ENCODE data around the gene ATRIP.
A peak's percentile ranks its signal among the peaks of the same experiment; 100 is the strongest.

ATRIP gene

GRCh38 chr3:48434591-48435222 lies 11.8 kb upstream of the ATRIP start:
- FAIRE-seq = no peak
- no peak for DNase-seq (ENCODE audit: insufficient read length, low spot score)

DNA sequence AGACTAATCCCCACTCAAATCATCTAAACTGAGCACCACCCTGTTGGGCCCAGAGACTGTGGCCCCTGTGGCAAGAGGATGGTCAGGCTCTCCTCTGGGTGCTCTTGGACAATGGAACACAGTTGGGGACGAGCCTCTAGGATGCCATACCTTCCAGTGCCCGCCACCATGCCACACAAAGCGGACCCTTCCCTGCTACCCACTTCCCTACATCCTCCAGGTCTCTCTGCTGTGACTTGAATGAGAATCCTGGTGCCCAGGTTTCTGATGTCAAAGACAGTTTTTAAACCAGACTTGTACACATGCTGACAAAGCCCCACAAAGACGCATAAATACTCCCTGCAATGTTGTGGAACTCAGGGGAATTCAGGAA lies 11.3 kb upstream of the ATRIP start:
- TF ChIP-seq PAX5 (IDR thresholded peaks at IDR 0.05; ENCODE audit: insufficient read depth, low read length, severe bottlenecking) = no peak
- DNase-seq (ENCODE audit: insufficient read length, low spot score) (no peak), FAIRE-seq (no peak)

More at GRCh38 chr3:48434591-48435222, 11.8 kb upstream of the ATRIP start:
- TF ChIP-seq SPI1 (IDR thresholded peaks at IDR 0.05; ENCODE audit: low read depth, low read length) (no peak), POU2F2 (IDR thresholded peaks at IDR 0.05; ENCODE audit: low read depth, low read length) (no peak)

- peak; percentile 91 for FAIRE-seq
- peak; percentile 71 for DNase-seq (ENCODE audit: insufficient read length, low spot score)
- peak; percentile 42 for TF ChIP-seq SPI1 (IDR thresholded peaks at IDR 0.05; ENCODE audit: low read depth, low read length)
- TF ChIP-seq TAF1 (IDR thresholded peaks at IDR 0.05; ENCODE audit: low read depth, low read length) = no peak
Measured at GRCh38 chr3:48435774-48436476, 10.6 kb upstream of the ATRIP start.

GRCh38 chr3:48436477-48436787 lies 10.1 kb upstream of the ATRIP start:
- DNase-seq (ENCODE audit: insufficient read length, low spot score) (no peak), FAIRE-seq (no peak)
- TF ChIP-seq POLR2AphosphoS5 (IDR thresholded peaks at IDR 0.05; ENCODE audit: low read depth, low read length) = no peak

- FAIRE-seq (no peak), DNase-seq (ENCODE audit: insufficient read length, low spot score) (no peak)
- TF ChIP-seq PAX5 (IDR thresholded peaks at IDR 0.05; ENCODE audit: insufficient read depth, low read length, severe bottlenecking) (no peak), TAF1 (IDR thresholded peaks at IDR 0.05; ENCODE audit: low read depth, low read length) (no peak), POLR2AphosphoS5 (IDR thresholded peaks at IDR 0.05; ENCODE audit: low read depth, low read length) (no peak), POU2F2 (IDR thresholded peaks at IDR 0.05; ENCODE audit: low read depth, low read length) (no peak), POLR2A (IDR thresholded peaks at IDR 0.05; ENCODE audit: low read depth, low read length) (no peak), SPI1 (IDR thresholded peaks at IDR 0.05; ENCODE audit: low read depth, low read length) (no peak)
Measured at GRCh38 chr3:48436855-48437254, 9.7 kb upstream of the ATRIP start.

DNA sequence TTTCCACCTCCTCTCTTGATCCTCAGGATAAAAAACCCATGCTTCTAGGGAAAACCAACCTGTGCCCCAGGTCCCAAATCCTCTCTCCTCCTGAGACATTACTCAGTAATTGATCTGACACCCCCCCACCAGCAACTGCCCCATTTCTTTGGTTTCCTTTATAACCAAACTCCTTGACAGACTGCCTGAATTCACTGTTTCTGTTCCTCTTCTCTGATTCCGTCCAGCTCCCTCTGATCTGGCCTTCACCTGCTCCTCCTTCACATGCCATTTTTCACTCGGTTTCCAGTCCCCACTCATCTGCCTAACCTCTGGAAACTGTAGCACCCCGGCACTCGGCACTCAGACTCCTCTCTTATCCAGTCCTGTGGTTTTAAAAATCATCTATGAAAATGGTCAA lies 8.7 kb upstream of the ATRIP start:
- no peak for DNase-seq (ENCODE audit: insufficient read length, low spot score)
- peak; percentile 84 for TF ChIP-seq SPI1 (IDR thresholded peaks at IDR 0.05; ENCODE audit: low read depth, low read length)
- no peak for TF ChIP-seq PAX5 (IDR thresholded peaks at IDR 0.05; ENCODE audit: insufficient read depth, low read length, severe bottlenecking)
- no peak for TF ChIP-seq POLR2AphosphoS5 (IDR thresholded peaks at IDR 0.05; ENCODE audit: low read depth, low read length)
- no peak for TF ChIP-seq TAF1 (IDR thresholded peaks at IDR 0.05; ENCODE audit: low read depth, low read length)
- no peak for TF ChIP-seq POU2F2 (IDR thresholded peaks at IDR 0.05; ENCODE audit: low read depth, low read length)
- FAIRE-seq = no peak

GRCh38 chr3:48439820-48440589 lies 6.5 kb upstream of the ATRIP start, which contains the start of the genes CCDC51 and TMA7:
CCDC51 (minus strand) TSS chr3:48440119; CDS start chr3:48435128, 4,991 bp downstream.
TMA7 (plus strand) TSS chr3:48440257; CDS start chr3:48440297, 40 bp downstream.
- TF ChIP-seq POU2F2 (IDR thresholded peaks at IDR 0.05; ENCODE audit: low read depth, low read length) (peak; percentile 23; the same call in 1 of the 2 replicates), POLR2AphosphoS5 (IDR thresholded peaks at IDR 0.05; ENCODE audit: low read depth, low read length) (peak; percentile 60), PAX5 (IDR thresholded peaks at IDR 0.05; ENCODE audit: insufficient read depth, low read length, severe bottlenecking) (no peak), SPI1 (IDR thresholded peaks at IDR 0.05; ENCODE audit: low read depth, low read length) (0 out of 2 replicates have a peak, but pooled peaks have one; percentile 17), POLR2A (IDR thresholded peaks at IDR 0.05; ENCODE audit: low read depth, low read length) (peak; percentile 86), TAF1 (IDR thresholded peaks at IDR 0.05; ENCODE audit: low read depth, low read length) (peak; percentile 40; the same call in 1 of the 2 replicates)
- DNase-seq (ENCODE audit: insufficient read length, low spot score) (peak; percentile 97), FAIRE-seq (peak; percentile 99)

- FAIRE-seq = peak; percentile 61
- no peak for DNase-seq (ENCODE audit: insufficient read length, low spot score)
- TF ChIP-seq TAF1 (IDR thresholded peaks at IDR 0.05; ENCODE audit: low read depth, low read length) = no peak
- no peak for TF ChIP-seq SPI1 (IDR thresholded peaks at IDR 0.05; ENCODE audit: low read depth, low read length)
- TF ChIP-seq POLR2AphosphoS5 (IDR thresholded peaks at IDR 0.05; ENCODE audit: low read depth, low read length) = no peak; the same call in 1 of the 2 replicates
- TF ChIP-seq PAX5 (IDR thresholded peaks at IDR 0.05; ENCODE audit: insufficient read depth, low read length, severe bottlenecking) = no peak
- no peak for TF ChIP-seq POLR2A (IDR thresholded peaks at IDR 0.05; ENCODE audit: low read depth, low read length)
Measured at GRCh38 chr3:48440590-48440958, 6.0 kb upstream of the ATRIP start.

DNA sequence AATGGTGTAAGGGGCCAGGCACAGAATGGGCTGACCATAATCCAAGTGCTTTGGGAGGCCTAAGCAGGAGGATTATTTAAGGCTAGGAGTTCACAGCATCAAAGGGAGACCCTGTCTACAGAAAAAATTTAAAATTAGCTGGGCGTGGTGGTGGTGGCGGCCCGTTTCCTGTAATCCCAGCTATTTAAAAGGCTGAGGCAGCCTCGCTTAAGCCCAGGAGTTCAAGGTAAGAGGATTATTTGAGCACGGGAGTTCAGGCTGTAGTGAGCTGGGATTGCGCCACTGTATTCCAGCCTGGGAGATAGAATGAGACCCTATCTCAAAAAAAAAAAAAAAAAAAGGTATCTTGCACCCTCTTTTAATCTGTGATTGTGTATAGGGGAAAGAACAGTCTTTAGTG lies 4.6 kb upstream of the ATRIP start:
- no peak for TF ChIP-seq POLR2AphosphoS5 (IDR thresholded peaks at IDR 0.05; ENCODE audit: low read depth, low read length)
- no peak for TF ChIP-seq SPI1 (IDR thresholded peaks at IDR 0.05; ENCODE audit: low read depth, low read length)
- no peak for TF ChIP-seq PAX5 (IDR thresholded peaks at IDR 0.05; ENCODE audit: insufficient read depth, low read length, severe bottlenecking)
- no peak for TF ChIP-seq POLR2A (IDR thresholded peaks at IDR 0.05; ENCODE audit: low read depth, low read length)
- no peak for TF ChIP-seq POU2F2 (IDR thresholded peaks at IDR 0.05; ENCODE audit: low read depth, low read length)
- no peak for TF ChIP-seq TAF1 (IDR thresholded peaks at IDR 0.05; ENCODE audit: low read depth, low read length)
- FAIRE-seq = no peak

GRCh38 chr3:48445277-48445882 lies 1.2 kb upstream of the ATRIP start:
- DNase-seq (ENCODE audit: insufficient read length, low spot score) (no peak), FAIRE-seq (no peak)
- TF ChIP-seq POLR2AphosphoS5 (IDR thresholded peaks at IDR 0.05; ENCODE audit: low read depth, low read length) (no peak), SPI1 (IDR thresholded peaks at IDR 0.05; ENCODE audit: low read depth, low read length) (no peak), POLR2A (IDR thresholded peaks at IDR 0.05; ENCODE audit: low read depth, low read length) (peak; percentile 31; the same call in 1 of the 2 replicates)

More for the DNA sequence above, 4.6 kb upstream of the ATRIP start:
- no peak for DNase-seq (ENCODE audit: insufficient read length, low spot score)
